HG03439 (cell line): ENCODE measurements around the gene WDR4.
"Not testable (repeated sequence)": the region's sequence is repeated elsewhere in the genome, so short reads cannot be mapped to it uniquely, and the experiment has no call there.

ENCODE experiments used
- ATAC-seq: cut with Tn5 transposase; IDR thresholded peaks from one replicate; pipeline ENCODE4 v1.9.1; 2021; ENCODE audit warnings: mild to moderate bottlenecking, moderate library complexity; ENCODE audit not compliant: unreplicated experiment

The WDR4 gene

DNA sequence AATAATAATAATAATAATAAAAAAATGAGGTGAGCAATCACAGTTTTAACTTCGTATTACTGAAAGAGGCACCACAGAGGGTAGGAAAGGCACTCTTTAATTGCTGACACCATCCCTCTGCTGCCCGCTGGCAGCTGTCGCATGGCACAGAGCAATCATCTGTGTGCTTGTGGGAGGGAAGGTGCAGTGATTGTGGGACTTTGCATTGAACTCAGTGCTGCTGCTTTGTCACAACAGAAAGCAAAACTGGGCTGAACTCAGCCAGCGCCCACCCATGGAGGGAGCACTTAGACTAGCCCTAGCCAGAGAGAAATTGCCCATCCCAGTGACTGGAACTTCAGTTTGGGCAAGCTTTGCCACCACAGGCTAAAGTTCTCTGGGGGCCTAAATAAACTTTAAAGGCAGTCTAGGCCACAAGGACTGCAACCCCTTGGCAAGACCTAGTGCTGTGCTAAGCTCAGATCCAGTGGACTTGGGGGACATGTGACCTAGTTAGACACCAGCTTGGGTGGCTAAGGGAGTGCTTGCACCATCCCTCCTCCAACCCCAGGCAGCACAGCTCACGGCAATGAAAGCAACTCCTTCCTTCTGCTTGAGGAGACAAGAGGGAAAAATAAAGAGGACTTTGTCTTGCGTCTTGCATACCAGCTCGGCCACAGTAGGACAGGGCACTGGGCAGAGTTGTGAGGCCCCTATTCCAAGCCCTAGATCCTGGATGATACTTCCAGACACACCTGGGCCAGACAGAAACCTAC, 59.3 kb downstream of the WDR4 start:
- no peak for ATAC-seq

DNA sequence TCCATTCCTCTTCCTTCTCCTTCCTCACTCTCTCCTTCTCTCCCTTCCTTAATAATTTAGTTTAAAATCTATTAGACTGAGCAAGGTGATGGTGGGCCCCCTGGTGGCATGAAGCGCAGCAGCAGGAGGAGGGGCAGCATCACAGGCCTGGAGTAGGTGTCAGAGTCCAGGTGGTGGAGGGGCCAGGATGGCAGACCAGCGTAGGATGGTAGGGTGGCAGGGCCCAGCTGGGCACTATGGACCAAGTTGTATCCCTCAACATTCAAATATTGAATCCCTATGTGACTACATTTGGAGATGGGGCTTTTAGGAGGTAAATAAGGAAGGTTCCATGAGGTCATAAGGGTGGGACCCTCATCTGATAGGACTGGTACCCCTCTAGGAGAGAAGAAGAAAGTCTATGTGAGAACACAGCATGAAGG, 61.0 kb downstream of the WDR4 start:
- no peak for ATAC-seq

DNA sequence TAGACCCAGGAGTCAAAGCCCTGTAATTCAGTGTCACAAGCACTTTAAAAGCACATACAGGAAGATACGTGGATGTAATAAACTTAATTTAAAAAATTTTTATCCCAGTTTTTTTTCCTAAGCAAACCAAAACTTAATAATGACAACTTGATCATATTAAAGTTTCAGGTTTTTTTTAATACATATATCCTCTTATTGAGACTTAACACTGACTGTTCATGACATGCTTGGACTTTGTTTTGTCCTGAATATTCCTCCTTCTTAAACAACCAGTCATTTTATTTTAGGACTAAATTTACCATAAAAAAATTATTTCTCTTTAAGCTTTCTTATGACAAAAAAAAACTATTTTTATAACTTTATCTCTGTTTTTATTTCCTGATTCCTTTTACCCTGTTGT, 64.1 kb downstream of the WDR4 start:
- no peak for ATAC-seq

DNA sequence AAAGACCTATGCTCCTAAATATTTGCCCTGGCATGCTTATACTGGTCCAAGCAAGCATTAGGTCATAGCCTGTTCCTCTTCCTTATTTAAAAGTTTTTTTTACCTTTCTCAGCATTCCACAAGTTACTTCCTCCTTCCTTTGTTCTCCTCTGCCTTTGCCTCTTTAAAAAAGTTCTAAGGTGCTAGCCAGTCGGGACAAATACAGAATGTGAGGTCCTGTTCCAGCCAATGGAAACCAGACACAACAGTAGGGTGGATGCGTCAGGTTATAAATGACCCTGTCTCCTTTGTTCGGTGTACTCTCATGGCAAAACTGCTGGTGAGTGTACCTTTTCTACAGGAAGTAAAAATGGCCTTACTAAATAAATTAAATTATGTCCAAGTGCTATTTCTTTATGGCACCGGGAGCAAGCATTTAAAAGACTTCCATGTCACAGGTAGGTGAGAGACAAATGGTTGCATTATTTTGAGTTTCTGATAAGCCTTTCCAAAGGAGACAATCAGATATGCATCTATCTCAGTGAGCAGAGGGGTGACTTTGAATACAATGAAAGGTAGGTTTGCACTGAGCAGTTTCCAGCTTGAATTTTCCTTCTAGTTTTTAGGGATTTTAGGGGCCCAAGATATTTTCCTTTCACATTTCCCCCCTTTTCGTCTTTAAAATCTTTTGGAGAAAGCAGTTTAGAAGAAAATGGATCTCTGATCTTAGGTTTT, 66.7 kb downstream of the WDR4 start:
- not testable (repeated sequence) for ATAC-seq

DNA sequence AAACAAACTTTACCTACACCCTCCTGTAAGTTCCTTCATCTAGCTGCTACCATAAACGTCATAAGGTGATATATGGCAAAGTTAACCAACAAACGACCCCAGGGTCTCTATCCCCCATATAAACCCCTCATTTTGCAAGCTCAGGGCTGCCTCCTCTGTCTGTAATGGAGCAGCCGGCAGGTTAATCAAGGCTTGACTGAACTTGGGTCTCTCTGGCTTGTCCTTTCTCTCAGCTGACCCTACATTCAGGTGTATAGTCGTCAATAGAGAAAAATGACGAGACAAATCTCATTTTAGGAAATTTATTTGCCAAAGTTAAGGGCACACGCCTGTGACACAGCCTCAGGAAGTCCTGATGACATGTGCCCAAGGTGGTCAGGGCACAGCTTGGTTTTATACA, 67.4 kb downstream of the WDR4 start:
- no peak for ATAC-seq

DNA sequence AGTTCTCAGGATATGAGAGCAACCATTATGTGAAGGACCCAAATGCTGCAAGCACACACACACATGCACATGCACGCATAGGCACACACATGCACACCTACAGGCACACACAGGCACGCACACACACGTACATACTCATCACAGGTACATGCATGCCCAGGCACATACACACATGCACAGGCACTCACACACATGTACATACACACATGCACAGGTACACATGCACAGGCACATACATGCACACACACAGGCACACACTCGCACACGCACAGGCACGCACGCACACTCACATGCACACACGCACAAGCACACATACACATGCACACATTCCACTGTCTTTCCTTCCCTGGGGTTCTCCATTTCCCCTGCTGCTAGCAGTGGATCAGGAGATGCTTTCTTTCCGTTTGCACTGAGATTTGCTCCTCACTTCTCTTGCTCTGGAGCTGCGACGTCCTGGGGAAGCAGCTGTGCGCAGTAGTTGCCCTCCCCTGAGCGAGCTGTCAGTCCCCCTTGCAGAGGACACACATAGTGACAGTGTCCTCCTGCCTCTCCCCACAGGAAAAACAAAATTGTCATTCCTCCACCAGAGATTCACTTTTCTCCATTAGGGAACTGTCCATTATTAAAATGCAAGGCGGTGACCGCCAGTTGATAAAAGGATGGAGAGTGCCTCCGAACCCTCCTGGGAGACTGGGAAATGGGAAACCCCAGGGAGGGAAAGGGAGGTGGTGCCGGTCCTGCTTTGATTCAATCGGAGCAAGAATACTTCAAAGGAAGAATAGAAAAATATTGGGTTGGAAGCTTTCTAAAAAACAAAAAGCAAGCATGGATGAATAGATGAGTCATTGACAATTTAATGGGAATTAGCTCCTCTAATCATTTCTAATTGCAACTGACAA, 69.5 kb downstream of the WDR4 start:
- ATAC-seq, result no peak

DNA sequence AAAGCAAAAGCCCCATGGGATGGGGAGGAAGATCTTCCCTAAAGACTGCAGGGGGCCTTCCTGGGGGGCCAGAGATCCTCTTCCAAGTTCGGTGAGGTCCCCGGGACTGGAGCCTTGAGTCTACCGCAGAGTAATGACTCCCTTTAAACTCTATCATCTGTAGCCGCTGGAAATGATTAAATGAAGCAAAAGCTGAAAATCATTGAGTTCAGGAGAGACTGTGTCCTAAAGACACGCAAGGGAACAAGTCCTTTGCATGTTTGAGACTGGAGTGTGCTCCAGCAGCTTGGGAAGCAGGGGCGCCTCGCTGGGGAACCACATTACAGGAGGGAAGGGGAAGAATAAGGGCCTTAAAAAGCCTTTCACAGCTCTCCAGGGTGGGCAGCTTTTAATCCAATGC, 70.2 kb downstream of the WDR4 start:
- ATAC-seq, result no peak

DNA sequence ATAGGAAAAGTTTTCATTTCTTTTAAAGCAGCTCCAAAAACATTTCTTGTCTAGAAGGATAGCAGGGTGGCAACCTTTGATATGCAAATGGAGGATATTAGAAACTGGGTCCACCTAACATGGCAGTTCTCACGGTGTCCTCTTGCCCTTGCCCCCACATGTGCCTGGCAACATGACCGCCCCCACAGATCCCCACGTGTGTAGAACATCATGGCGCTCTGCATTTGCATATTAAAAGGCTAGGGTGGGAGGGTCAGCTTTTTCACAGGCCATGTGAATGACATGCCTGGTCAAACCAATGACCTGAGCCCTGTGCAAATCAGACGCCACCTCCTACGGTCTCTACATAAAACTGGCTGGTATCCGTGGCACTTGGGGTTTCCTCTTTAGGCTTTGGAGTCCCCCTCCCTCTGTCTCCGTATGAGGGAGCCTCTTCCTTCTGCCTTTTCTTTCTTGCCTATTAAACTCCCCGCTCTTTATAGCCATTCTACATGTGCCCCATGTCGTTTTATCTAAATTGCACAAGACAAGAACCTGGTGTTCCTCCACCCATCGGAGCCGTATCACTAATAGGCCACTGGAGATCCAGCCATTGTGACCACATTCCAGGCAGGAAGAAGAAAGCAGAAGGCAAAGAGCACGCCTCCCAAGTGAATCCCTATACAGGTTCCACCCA, 71.3 kb downstream of the WDR4 start:
- no peak for ATAC-seq

DNA sequence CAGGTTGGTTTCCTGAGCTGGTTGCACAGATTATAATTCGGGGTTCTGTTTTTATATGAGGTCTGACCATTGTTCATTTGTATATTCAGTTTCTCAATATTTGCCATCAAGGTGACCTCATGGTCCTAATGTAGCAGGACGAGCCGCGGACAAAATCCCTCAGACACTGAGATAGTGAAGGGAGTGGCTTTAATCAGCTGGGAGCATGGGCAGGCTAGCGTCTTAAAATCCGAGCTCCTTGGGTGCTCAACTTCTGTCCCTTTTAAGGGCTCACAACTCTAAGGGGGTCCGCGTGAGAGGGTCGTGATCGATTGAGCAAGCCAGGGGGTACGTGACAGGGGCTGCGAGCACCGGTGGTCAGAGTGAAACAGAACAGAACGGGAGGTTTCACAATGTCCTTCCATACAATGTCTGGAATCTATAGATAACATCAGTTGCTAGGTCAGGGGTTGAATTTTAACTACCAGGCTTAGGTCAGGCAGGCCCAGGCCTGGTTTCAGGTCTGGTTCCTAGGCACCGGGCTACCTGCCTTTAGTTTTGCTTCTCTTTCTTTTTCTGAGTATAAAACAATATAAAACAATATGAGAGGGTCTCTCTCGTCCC, 71.9 kb downstream of the WDR4 start:
- ATAC-seq, result not testable (repeated sequence)

DNA sequence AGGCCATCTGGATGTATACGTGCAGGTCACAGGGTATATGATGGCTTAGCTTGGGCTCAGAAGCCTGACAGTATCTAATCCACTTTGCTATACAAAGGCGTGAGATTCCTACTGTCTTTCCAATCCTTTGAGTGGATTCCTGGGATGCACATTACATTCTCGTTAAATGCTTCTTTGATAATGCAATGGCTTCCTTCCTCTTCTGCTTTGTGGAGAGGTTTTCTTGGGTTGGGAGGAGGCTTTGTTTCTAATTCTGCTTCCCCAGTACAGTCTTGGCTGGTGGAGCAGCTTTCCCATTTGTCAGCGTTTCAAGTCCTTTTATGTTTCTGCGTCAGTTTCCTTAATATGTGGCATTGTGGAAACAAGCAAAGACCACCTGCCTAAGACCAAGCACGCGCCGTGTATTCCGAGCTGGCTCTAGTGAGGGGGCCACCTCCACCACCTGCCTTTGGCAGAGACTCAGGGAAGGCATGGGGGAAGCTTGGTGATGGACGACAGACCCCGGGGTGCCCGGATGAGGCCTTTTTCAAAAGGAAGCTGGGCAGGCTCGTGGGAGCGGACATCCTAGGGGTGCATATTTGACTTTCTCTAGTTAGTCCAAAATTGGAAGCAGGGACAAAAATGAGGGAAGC, 72.7 kb downstream of the WDR4 start:
- ATAC-seq, result no peak

DNA sequence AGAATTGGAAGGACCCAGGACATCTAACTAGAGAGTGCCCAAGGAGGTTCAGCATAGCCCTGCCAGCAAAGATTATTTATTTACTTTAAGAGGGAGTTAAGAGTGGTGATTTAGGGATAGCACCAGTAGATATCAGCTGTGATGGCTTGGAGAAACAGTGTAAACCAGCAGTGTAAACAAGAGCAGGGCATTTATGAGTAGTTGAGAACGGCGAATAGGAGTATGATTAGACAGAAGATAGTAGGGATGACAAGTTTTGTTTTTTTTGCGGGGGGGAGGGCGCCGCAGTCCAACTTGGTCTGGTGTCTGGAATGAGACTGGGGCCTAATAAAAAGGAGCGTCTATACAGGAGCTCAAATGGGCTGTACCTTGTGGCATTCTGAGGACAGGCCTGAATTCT, 77.7 kb downstream of the WDR4 start:
- not testable (repeated sequence) for ATAC-seq

DNA sequence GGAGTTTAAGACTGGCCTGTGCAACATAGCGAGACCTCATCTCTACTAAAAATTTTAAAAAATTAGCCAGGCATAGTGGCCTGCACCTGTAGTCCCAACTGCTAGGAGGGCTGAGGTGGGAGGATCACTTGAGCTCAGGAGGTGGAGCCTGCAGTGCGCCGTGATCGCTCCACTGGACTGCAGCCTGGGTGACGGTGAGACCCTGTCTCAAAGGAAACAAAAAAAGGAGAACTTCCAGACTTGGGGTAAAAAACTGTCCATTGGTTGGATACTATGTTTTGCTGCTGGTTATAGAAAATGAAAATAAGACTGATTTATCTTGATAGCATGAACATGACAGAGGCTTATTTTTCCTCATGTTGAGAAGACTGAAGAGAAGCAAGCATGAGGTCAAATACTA, 79.4 kb downstream of the WDR4 start:
- no peak for ATAC-seq

DNA sequence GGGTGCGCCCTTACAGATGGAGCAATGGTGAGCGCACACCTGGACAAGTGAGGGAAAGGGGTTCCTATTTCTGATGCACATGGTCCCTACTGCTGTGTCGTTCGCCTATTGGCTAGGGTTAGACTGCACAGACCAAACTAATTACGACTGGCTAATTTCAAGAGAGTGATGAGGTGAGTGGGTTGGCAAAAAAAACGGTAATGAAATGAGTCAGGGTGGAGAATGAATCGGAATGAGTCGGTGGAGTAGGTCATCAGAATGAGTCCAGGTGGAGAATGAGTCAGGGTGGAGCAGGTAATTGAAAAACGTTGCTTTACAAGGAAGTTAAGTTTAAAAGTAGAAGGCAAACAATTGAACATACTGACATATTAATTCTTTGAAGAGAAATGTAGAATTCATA, 79.8 kb downstream of the WDR4 start:
- no peak for ATAC-seq
